Naive thymus-derived CD8-positive, alpha-beta T cell (primary cell): ENCODE measurements around the gene CDH4. TPM values are rescaled to one million over a fixed set of nuclear protein-coding genes. Genes with fewer than 3 reads are reported as not detected.

Experiments
- ATAC-seq, 2 donors: fragments of 150-1000 bp; cut with Tn5 transposase in 1 of 2; sonication (Bioruptor Pico), chemical (Tn5 transposase) in 1 of 2; 1 replicate in 1 of 2; 2 replicates in 1 of 2; pipeline ENCODE4 v1.10.0; 2021; ENCODE audit warnings: mild to moderate bottlenecking in 2 of 2, moderate library complexity in 2 of 2
- POLR2A ChIA-PET: fragments of 350-600 bp; sonication (Branson Sonifier 250); formaldehyde crosslinking; loops from one replicate; lab custom pipeline; 2021; ENCODE audit warnings: antibody characterized with exemption; lab: Charles Lee
- DNase-seq, 10 donors: peaks; one replicate each; pipeline versions ENCODE4 v3.0.0 to v3.0.0-alpha.2; 2020 to 2022
- H3K27ac Mint-ChIP-seq, 10 donors: one replicate each; pipeline ENCODE4 v1.8.0; 2020 to 2022; ENCODE audit warnings: mild to moderate bottlenecking in 10 of 10, mixed read lengths in 10 of 10, moderate library complexity in 4 of 10, inconsistent platforms in 1 of 10
- H3K27me3 Mint-ChIP-seq, 5 donors: one replicate each; pipeline ENCODE4 v1.8.0; 2021 to 2022; ENCODE audit warnings: mixed read lengths in 5 of 5
- H3K36me3 Mint-ChIP-seq, 3 donors: one replicate each; pipeline ENCODE4 v1.8.0; 2020 to 2022; ENCODE audit warnings: mixed read lengths in 3 of 3, mild to moderate bottlenecking in 2 of 3, inconsistent platforms in 1 of 3
- H3K4me1 Mint-ChIP-seq, 4 donors: one replicate each; pipeline ENCODE4 v1.8.0; 2021 to 2022; ENCODE audit warnings: mixed read lengths in 4 of 4
- H3K4me3 Mint-ChIP-seq, 10 donors: one replicate each; pipeline ENCODE4 v1.8.0; 2020 to 2022; ENCODE audit warnings: mild to moderate bottlenecking in 10 of 10, mixed read lengths in 10 of 10, moderate library complexity in 6 of 10, inconsistent platforms in 1 of 10
- H3K9me3 Mint-ChIP-seq, 9 donors: one replicate each; pipeline ENCODE4 v1.8.0; 2020 to 2022; ENCODE audit warnings: mixed read lengths in 9 of 9, mild to moderate bottlenecking in 3 of 9, inconsistent platforms in 1 of 9, moderate library complexity in 1 of 9
- polyA plus RNA-seq, 3 donors: library from polyadenylated mRNA; unstranded; fragments of 300-500 nt; fragmentation: Illumina TruSeq; gene quantifications; one replicate each; pipeline ENCODE4 v1.2.3, GENCODE V29; 2021
- total RNA-seq, 8 experiments: library from RNA in 2 of 8; stranded (reverse) in 2 of 8; gene quantifications; one replicate each; pipeline ENCODE4 v1.2.3 and lab custom pipeline; 2021 to 2026

CDH4 gene
- total and polyA plus RNA-seq, 5 experiments from 2014 or later: 0.07 to 0.44 (median 0.15) TPM; not detected in 1

DNA sequence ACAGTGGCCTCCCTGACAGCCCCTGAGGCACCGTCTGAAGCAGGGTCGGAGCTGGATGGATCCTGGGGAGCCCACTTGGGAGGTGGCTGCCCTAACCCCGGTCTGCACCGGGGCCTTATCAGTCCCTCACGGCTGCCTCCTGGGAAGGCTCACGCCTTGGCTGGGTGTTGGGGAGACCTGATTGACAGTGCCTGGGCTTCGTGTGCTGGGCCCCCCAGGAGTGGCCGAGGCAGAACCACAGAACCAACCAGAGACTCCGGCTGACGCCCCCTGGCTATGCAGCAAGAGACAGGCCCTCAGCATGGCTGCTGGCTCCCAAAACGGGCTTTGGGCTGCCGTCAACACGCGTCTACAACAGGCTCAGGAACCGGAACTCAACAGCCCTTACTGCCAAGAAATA, 594.0 kb downstream of the CDH4 start:
- no peak overlapping the region for H3K4me3 Mint-ChIP-seq
- H3K27ac Mint-ChIP-seq: no peak overlapping the region
- peaks cover 0 to 3% (median 0%) of the 10 kb centered on the region in 9 donors for H3K9me3 Mint-ChIP-seq
- DNase-seq (no peak), ATAC-seq (no peak)
- no peaks in the 10 kb centered on the region for H3K4me1 Mint-ChIP-seq
- H3K36me3 Mint-ChIP-seq: no peaks in the 10 kb centered on the region
- H3K27me3 Mint-ChIP-seq: peaks cover 0 to 9% (median 0%) of the 10 kb centered on the region in 5 donors
- POLR2A ChIA-PET: no interaction called here

- POLR2A ChIA-PET: no interaction called here
- ATAC-seq (no peak), DNase-seq (no peak)
- Mint-ChIP-seq H3K9me3 (peaks cover 0 to 3% (median 0%) of the 10 kb centered on the region in 9 donors), H3K27me3 (peaks cover 0 to 9% (median 0%) of the 10 kb centered on the region in 5 donors), H3K4me3 (no peak overlapping the region), H3K27ac (no peak overlapping the region), H3K36me3 (no peaks in the 10 kb centered on the region), H3K4me1 (no peaks in the 10 kb centered on the region)
Measured at GRCh38 chr20:61846741-61847419, 594.8 kb downstream of the CDH4 start.

DNA sequence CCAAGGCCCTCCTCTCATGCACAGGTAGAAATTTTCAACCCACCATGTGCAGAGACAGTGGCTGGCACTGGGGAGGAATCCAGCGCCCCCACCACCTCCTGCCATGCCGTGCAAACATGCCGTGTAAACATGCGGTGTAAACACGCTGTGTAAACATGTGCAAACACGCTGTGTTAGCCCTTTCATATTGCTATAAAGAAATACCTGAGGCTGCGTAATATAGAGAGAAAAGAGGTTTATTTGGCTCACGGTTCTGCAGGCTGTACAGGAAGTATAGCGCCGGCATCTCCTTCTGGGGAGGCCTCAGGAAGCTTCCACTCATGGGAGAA, 595.3 kb downstream of the CDH4 start:
- H3K9me3 Mint-ChIP-seq: peaks cover 0 to 3% (median 0%) of the 10 kb centered on the region in 9 donors
- no peaks in the 10 kb centered on the region for H3K4me1 Mint-ChIP-seq
- DNase-seq (no peak), ATAC-seq (no peak)
- H3K4me3 Mint-ChIP-seq: no peak overlapping the region
- H3K27me3 Mint-ChIP-seq: peaks cover 0 to 9% (median 0%) of the 10 kb centered on the region in 5 donors
- POLR2A ChIA-PET: no interaction called here
- no peak overlapping the region for H3K27ac Mint-ChIP-seq
- H3K36me3 Mint-ChIP-seq: no peaks in the 10 kb centered on the region

DNA sequence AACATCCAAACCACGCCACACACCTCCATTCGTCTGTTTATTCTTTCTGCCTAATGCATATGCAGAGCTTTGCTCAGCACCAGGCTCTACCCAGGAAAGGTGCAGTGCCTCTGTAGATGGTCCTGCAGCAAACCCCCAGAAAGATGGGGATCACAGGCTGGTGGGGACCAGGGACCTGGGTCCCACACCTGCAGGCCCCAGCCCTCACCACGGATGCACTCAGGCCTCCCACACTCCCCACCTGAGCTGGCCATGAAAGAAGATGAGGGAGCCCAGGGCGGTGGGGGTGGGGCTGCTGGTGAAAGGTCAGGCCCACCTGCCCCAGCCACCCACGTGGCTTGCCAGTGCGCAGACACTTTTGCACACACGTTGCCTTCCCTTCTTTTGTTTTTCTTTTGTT, 595.9 kb downstream of the CDH4 start:
- peaks cover 0 to 9% (median 0%) of the 10 kb centered on the region in 5 donors for H3K27me3 Mint-ChIP-seq
- no peaks in the 10 kb centered on the region for H3K4me1 Mint-ChIP-seq
- no peak overlapping the region for H3K4me3 Mint-ChIP-seq
- DNase-seq (no peak), ATAC-seq (no peak)
- H3K9me3 Mint-ChIP-seq: peaks cover 0 to 3% (median 0%) of the 10 kb centered on the region in 9 donors
- H3K36me3 Mint-ChIP-seq: no peaks in the 10 kb centered on the region
- POLR2A ChIA-PET: no interaction called here
- H3K27ac Mint-ChIP-seq: peak overlapping the region in 1 of 10 donors; percentile 37

DNA sequence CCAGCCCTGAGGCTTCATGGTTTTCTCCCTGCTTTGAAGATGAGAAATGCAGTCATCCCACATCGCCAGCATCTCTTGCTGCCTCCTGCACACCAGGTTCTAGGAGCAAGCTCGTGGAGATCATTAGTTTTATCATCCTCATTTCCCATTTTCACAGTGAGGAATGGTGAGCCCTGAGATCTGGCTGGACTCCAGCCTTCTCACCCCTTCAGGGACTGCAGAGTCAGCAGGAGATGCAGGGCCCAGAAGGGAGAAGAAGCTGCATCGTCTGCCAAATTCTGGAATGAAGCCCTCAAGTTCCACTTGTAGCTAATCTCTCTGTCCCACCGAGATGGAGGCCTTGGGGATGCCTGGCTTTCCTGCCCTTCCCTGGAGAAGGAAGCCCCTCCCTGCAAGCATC, 596.8 kb downstream of the CDH4 start:
- POLR2A ChIA-PET: no interaction called here

GRCh38 chr20:61849376-61849775, 597.3 kb downstream of the CDH4 start:
- POLR2A ChIA-PET: no interaction called here
- no peak overlapping the region for H3K4me3 Mint-ChIP-seq
- H3K27ac Mint-ChIP-seq: no peak overlapping the region
- DNase-seq: no peak
- ATAC-seq: no peak
- H3K4me1 Mint-ChIP-seq: no peaks in the 10 kb centered on the region
- peaks cover 0 to 9% (median 0%) of the 10 kb centered on the region in 5 donors for H3K27me3 Mint-ChIP-seq
- no peaks in the 10 kb centered on the region for H3K36me3 Mint-ChIP-seq
- H3K9me3 Mint-ChIP-seq: peaks cover 0 to 3% (median 0%) of the 10 kb centered on the region in 9 donors

More for the DNA sequence above, 596.8 kb downstream of the CDH4 start:
- peaks cover 0 to 3% (median 0%) of the 10 kb centered on the region in 9 donors for H3K9me3 Mint-ChIP-seq
- H3K27ac Mint-ChIP-seq: no peak overlapping the region
- DNase-seq (no peak), ATAC-seq (no peak)
- no peaks in the 10 kb centered on the region for H3K4me1 Mint-ChIP-seq
- H3K27me3 Mint-ChIP-seq: peaks cover 0 to 9% (median 0%) of the 10 kb centered on the region in 5 donors
- H3K36me3 Mint-ChIP-seq: no peaks in the 10 kb centered on the region
- H3K4me3 Mint-ChIP-seq: no peak overlapping the region

GRCh38 chr20:61849822-61850221, 597.8 kb downstream of the CDH4 start:
- ATAC-seq: no peak

GRCh38 chr20:61850457-61850856, 598.4 kb downstream of the CDH4 start:
- no peak for ATAC-seq
- DNase-seq: no peak
- H3K9me3 Mint-ChIP-seq: peaks cover 0 to 3% (median 0%) of the 10 kb centered on the region in 9 donors
- POLR2A ChIA-PET: no interaction called here
- no peak overlapping the region for H3K27ac Mint-ChIP-seq
- H3K27me3 Mint-ChIP-seq: peaks cover 0 to 9% (median 0%) of the 10 kb centered on the region in 5 donors
- H3K4me3 Mint-ChIP-seq: no peak overlapping the region
- H3K4me1 Mint-ChIP-seq: no peaks in the 10 kb centered on the region
- no peaks in the 10 kb centered on the region for H3K36me3 Mint-ChIP-seq

More at GRCh38 chr20:61849822-61850221, 597.8 kb downstream of the CDH4 start:
- peaks cover 0 to 3% (median 0%) of the 10 kb centered on the region in 9 donors for H3K9me3 Mint-ChIP-seq
- peaks cover 0 to 9% (median 0%) of the 10 kb centered on the region in 5 donors for H3K27me3 Mint-ChIP-seq
- H3K36me3 Mint-ChIP-seq: no peaks in the 10 kb centered on the region
- no peak overlapping the region for H3K27ac Mint-ChIP-seq
- POLR2A ChIA-PET: no interaction called here
- no peaks in the 10 kb centered on the region for H3K4me1 Mint-ChIP-seq
- H3K4me3 Mint-ChIP-seq: no peak overlapping the region
- DNase-seq: no peak

DNA sequence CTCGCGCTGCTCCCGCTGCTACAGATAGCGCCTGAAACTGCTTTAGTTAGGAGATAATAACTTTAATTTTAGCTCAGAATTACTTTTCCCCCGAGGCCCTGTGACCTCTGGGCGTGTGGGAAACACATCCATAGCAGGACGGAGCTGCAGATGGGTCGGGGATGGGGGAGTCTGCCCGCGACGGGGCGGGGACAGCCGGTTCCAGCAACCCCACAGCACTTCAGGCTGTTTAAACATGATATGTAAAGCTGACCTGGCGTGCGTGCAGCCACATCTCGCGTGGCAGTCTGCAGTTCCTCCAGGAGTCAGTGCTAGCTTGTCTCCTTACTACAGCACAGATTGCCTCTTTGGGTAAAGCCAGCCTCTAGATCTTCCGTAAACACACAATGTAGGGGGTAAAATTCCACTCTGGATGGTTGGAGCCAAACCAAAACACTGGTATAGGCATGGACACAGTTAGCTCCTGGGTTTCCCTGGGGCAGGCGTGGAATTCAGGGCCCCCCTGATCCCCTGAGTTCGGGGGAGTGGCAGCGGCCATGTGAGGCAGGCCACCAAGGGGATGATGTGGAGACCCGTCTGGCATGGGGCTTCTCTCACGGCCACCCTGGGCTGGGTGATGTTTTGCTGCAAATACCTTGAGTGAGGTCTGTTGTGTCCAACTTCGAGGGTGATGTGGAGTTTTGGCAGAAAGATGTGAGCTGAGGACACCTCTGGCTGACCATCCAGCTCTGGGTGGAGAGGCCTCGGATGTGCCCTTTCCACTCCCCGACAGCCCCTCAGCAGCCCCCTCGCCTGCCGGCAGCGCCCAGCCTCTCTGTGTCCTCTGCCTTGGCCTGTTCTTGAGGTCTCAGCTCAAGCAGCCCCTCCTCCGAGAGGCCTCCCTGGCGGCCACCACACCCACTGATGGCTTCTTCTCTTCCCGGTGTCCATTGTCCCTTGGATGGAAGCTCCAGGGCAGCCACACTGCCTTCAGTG, 599.2 kb downstream of the CDH4 start:
- POLR2A ChIA-PET: no interaction called here
- H3K4me3 Mint-ChIP-seq: no peak overlapping the region

GRCh38 chr20:61852268-61853072, 600.4 kb downstream of the CDH4 start:
- ATAC-seq (no peak), DNase-seq (no peak)
- H3K4me1 Mint-ChIP-seq: no peaks in the 10 kb centered on the region
- H3K9me3 Mint-ChIP-seq: peaks cover 0 to 6% (median 0%) of the 10 kb centered on the region in 9 donors
- no peak overlapping the region for H3K4me3 Mint-ChIP-seq
- POLR2A ChIA-PET: no interaction called here
- H3K27ac Mint-ChIP-seq: no peak overlapping the region
- H3K27me3 Mint-ChIP-seq: peaks cover 0 to 9% (median 0%) of the 10 kb centered on the region in 5 donors
- H3K36me3 Mint-ChIP-seq: no peaks in the 10 kb centered on the region

More for the DNA sequence above, 599.2 kb downstream of the CDH4 start:
- no peak overlapping the region for H3K27ac Mint-ChIP-seq
- no peak for DNase-seq
- H3K27me3 Mint-ChIP-seq: peaks cover 0 to 9% (median 0%) of the 10 kb centered on the region in 5 donors
- H3K36me3 Mint-ChIP-seq: no peaks in the 10 kb centered on the region
- no peaks in the 10 kb centered on the region for H3K4me1 Mint-ChIP-seq
- ATAC-seq: no peak
- peaks cover 0 to 6% (median 0%) of the 10 kb centered on the region in 9 donors for H3K9me3 Mint-ChIP-seq

GRCh38 chr20:61853073-61854005, 601.3 kb downstream of the CDH4 start:
- DNase-seq: no peak
- Mint-ChIP-seq H3K27me3 (peaks cover 0 to 9% (median 0%) of the 10 kb centered on the region in 5 donors), H3K9me3 (peaks cover 0 to 6% (median 0%) of the 10 kb centered on the region in 9 donors), H3K4me3 (no peak overlapping the region), H3K36me3 (no peaks in the 10 kb centered on the region), H3K27ac (no peak overlapping the region), H3K4me1 (no peaks in the 10 kb centered on the region)
- POLR2A ChIA-PET: no interaction called here
- no peak for ATAC-seq
